ENCODE results near the gene FARP1.

Gene FARP1

DNA sequence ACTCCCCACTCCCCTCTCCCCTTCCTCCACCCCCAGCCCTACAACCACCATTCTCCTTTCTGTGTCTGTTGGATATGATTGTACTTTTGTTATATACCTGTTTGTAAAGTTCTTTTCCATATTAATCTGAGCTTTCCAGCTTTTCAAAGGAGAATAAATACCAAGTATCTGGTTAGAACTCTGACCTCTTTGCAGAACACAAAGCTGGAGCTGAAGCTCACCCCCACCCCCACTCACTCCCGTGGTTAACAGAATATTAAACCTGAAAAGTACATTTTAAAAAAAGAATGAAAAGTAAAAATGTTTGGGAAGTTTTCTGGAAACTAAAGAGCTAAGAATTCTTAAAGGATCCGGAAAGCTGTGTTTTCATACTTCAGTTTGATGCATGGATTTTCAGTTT lies 189.3 kb downstream of the FARP1 start:
- DNase-seq (ENCODE audit: low spot score), result no peak

DNA sequence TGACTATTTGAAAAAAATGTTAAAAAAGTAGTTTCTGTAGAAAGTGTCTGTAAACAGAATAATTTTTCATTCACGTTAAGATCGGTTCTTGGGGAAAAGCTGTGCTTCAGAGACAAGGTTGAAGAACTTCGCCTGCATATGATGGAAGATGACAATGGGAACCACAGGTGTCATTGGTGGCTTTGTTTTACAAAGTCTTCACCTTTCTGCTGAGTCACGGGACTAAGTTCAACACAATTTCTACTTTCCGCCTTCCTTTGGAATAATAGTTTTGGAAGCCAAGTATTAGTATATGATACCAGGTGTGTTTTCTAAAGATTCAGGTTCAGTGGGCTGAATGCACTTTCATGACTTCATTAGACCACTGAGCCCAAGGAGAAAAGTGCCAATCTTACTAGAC lies 189.8 kb downstream of the FARP1 start:
- DNase-seq (ENCODE audit: low spot score), result no peak

DNA sequence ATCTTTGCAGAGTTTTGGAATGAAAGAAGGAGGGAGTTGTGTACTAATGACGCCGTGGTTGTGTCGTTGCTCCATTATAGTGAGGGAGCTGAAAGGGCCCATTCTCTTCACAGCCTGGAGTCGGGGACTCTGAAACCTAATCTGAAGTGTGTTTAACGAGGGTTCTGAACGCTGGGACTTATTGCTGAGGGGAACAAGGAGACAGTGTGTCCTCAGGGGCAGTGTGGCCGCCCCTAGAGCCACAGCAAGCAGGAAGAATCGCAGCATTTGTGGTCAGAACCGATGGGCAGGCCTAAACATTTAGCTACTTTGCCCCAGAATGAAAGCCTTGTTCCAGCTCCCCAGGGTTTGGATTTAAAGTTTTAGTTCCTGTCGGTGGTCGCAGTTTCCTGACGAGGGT lies 190.6 kb downstream of the FARP1 start:
- no peak for DNase-seq (ENCODE audit: low spot score)

DNA sequence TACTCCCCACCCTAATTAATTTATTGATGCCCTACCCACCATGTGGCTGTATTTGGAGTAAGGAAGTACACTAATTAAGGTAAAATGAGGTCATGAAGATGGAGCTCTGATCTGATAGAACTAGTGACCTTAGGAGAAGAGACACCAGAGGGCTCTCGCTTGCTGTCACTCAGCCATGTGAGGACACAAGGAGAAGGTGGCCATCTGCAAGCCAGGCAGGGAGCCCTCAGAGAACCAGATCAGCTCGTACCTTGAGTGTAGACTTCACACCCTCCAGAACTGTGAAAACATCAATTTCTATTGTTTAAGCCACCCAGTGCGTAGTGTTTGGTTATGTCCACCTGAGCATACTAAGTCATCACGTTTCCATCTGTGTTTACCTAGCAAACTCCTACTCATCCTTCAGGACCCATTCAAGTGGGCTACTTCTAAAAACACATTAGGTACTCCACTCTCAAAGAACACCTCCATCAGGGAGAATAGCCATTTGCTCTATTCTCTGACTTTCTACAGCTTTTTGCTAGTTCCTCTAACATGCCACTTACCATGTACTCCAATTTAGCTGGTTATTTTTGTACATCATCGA lies 191.8 kb downstream of the FARP1 start:
- DNase-seq (ENCODE audit: low spot score), result no peak

DNA sequence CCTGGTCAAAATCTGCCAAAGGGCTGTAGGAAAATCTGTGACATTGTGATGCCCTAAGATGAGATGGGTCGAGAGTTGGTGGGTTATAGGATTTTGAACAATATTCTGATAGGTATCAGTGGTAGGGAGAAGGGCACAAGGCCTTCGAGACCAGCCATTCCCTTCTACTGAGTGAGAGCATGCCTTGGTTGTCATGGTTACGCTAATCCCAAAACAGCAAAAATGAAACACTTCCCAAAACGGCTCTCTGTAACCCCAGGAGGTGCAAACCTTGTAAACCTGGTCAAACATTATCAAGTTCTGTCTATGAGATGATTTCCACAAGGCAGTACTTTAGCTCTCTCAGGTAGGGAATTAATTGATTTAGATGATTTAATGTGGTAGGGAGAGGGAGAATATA lies 192.8 kb downstream of the FARP1 start:
- no peak for DNase-seq (ENCODE audit: low spot score)

DNA sequence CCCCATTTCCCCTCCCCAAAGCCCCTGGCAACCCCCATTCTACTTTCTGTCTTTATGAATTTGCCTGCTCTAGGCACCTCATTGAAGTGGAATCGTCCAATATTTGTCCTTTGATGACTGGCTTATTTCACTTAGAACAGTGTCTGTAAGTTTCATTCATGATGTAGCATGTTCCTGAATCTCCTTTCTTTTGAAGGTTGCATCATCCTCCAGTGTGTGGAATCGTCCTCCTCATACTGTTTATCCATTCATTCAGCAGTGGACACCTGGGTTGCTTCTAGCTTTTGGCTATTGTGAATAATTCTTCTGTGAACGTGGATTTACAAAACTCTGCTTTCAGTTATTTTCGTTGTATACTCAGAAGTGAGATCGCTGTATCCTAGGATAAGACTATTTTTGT lies 195.4 kb downstream of the FARP1 start:
- no peak for DNase-seq (ENCODE audit: low spot score)

DNA sequence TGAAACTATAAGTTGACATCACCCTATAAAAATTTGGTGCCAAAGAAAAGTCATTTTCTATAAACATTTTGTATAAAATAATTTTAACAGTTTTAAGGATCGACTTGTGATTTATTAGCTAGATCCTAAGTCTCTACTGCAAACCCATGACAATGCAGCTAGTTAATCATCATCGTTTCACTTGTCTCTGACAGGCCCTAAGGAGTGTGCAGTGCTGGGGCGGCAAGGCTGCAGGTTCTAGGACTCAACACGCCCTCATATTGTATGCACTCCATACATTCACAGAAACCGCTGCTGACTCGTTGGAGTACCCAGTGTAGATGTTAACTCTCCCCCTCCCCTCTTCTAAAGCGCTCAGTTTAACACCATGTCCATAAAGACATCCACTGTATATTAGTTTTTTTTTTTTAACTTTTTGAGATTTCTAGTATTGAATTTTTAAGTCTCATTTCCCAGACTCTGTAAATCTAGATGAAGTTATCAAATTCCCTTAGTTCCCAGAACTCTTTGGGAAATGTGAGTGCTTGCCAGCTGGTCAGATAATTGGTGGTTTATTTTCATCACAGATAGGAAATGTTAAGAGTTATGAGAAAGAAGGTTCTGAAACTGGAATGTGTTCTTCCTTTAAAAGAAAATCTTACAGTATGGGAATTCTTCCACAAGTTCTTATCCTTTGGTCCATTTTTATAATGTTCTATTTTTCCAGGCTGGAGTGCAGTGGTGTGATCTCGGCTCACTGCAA lies 197.0 kb downstream of the FARP1 start:
- no peak for DNase-seq (ENCODE audit: low spot score)

DNA sequence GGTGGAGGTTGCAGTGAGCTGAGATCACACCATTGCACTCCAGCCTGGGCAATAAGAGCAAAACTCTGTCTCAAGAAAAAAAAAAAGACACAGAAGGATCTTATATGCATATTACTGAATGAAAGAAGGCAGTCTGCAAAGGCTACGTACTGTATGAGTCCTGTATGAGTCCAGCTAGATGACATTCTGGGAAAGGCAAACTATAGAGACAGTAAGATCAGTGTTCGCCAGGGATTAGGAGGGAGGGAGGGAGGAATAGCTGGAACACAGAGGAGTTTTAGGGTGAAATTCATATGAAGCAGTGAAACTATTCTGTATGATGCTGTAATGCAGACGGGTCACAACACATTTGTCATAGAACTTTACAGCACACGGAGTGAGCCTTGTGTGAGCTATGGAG lies 200.1 kb downstream of the FARP1 start:
- no peak for DNase-seq (ENCODE audit: low spot score)

DNA sequence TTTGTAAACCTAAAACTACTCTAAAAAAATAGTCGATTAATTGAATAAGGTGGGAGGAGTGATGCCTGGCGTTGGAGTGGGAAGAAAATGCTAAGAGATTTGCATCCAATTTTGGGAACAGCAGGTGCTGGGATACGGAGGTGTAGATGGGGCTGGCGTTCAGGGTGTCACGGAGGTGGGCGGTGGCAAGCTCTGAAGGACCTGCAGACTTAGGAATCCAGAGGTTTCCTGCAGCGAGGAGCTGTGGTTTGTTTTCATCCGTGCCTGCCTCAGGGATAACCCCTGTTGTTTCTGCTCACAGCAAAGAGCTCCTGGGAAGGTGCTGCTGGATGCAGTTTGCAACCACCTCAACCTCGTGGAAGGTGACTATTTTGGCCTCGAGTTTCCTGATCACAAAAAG lies 200.6 kb downstream of the FARP1 start:
- DNase-seq (ENCODE audit: low spot score), result no peak

DNA sequence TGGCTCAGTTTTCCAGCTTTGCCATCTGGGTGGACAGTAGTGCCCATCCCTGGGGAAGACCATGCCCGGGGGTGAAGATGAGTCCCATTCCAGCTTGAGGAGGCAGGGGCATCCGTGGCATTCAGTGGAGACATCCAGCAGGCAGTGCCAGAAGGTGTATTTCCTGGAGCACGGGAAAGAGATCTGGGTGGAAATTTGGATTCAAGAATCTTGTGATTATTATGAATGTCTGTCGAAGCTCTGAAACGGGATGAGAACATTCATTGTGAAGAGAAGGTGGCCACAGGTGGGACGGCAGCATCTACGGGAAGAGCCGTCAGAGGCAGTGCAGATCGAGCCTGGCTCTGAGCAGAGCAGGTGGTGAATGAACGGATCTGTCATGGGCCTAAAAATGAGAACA lies 201.5 kb downstream of the FARP1 start:
- DNase-seq (ENCODE audit: low spot score), result no peak

DNA sequence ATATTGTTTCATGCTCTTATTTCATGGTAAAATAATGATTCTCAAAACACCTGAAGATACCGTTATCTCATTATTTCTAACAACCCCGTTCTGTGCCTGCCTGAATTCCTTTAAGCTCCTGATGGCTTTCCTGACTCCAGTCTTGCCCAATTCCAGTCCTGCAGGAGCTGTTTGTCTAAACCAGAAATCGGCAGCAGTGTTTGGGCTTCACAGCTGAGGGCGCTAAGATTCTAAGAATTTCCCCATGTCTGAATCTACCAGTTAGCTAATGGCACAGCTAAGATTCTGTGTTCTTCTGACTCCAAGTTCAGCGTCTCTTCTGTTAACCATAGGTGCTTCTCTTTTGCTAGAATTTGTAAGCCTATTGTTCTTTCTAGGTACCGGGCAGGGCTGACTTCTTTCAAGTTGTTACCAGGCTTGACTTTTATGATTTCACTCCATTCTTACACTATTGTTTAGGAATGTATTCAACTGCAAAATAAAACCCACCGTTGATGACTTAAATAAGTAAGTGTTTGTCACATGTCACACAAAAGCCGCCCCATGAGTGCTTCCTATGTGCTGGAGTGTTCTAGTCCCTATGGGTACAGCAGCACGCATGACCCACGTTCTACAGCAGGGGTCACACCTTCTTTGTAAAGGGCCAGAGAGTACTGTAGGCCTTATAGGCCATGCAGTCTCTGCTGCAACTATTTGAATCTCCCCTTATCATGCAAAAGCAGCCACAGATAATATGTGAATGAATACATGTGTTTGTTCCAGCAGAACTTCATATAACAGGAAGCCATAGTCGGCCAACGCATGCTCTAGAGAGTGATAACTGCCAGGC lies 202.4 kb downstream of the FARP1 start:
- DNase-seq (ENCODE audit: low spot score), result no peak

DNA sequence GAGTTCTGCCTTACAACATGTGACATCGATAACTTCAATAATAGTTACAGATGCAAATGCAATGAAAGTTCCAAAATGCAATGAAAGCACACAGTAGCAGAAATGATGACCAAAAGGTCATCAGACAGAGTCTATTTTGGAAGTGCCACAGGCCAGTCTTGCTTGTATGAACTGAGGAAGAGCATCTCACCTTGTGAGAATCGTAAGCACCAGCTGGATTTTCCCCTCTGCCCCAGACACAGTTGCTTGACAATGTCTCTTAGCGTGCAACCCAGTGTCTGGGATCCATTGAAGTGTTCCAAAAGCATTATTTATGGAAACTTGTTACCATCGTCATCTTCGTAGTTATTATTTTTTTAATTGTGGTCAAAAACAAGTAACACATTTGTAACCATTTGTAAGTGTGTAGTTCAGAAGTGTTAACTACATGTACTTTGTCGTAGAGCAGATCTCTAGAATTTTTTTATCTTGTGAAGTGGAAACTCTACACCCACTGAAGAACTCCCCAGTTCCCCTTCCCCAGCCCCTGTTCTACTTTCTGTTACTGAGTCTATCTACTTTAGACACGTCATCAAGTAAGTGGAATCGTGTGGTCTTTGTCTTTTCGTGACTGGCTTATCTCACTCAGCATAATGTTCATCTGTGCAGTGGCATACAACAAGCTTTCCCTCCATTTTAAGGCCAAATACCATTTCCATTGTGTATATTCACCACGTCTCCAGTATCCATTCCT lies 204.2 kb downstream of the FARP1 start:
- DNase-seq (ENCODE audit: low spot score), result no peak

DNA sequence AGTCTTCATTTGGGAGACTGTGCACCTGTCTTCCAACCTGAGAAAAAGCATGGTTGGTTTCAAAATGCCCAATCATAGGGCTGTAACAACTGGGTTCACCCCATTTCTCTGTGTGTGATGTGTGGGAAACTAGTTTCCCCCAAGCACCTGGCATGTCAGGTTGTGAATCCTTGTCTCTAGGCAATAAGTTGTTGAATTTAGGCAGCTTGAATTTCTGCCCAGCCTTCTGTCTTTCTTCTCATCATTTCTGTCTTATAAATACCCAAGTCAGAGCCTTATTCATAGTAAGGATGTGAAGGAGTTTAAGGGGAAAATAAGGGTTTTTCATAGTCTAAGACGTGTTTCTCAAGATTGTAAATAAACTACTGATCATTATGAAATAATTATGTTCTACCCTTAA lies 204.9 kb downstream of the FARP1 start:
- DNase-seq (ENCODE audit: low spot score), result no peak

DNA sequence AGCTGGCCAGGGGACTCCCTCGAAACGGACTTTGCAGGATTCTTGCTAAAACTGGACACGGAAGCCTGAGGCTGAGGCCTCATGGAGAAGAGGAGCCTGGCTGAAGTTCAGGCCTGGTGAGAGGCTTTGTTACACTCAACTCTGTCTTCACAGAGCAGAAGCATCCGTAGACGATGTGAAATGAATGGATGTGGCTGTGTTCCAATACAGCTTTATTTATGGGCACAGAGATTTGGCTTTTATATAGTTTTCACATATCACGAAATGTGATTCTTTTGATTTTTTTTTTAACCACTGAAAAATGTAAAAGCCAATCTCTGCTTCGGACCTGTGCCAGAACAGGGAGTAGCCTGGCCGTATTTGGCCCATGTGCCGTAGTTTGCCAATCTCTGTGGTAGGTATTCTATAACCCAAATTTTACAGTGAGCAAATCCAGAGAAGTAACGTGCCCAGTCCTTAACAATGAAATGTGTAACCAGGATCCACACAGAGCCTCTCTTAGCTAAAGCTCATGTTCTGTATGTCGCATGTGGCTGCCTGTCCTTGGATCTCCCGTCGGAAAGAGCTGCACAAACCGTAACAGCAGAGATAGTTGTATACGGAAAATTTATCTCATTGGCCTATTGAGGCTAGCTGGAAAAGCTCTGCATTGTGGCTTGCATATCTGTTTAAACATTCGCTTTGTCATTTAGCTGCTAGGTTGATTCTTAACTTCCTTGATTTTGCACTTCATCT lies 205.7 kb downstream of the FARP1 start:
- DNase-seq (ENCODE audit: low spot score), result peak; percentile 28

DNA sequence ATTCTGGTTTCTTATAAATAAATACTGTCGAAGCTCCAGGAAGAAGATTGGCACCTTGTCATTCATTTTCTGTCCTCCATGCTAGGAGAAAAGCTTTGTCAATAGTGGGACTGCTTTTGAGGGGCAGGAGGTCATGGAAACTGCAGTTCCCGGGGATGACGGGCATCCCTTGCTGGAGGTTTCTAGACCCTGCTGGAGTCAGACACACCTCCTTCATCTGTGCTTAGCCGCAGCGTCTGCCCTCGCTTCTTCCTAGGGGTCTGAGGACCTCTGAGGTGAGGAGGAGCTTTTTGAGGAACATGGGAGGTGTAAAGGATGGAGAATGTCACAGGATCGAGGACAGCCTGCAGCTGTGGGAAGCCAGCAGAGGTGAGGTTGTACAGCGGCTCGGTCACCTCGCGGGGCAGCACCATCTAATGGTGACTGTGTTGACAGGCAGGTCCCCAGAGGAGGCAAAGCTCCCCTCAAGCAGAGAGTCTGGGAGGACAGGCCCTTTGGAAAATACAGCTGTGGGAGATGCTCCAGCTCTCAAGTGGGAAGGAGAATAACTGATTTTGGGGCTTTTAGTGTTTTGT lies 206.9 kb downstream of the FARP1 start:
- peak; percentile 8 for DNase-seq (ENCODE audit: low spot score)

DNA sequence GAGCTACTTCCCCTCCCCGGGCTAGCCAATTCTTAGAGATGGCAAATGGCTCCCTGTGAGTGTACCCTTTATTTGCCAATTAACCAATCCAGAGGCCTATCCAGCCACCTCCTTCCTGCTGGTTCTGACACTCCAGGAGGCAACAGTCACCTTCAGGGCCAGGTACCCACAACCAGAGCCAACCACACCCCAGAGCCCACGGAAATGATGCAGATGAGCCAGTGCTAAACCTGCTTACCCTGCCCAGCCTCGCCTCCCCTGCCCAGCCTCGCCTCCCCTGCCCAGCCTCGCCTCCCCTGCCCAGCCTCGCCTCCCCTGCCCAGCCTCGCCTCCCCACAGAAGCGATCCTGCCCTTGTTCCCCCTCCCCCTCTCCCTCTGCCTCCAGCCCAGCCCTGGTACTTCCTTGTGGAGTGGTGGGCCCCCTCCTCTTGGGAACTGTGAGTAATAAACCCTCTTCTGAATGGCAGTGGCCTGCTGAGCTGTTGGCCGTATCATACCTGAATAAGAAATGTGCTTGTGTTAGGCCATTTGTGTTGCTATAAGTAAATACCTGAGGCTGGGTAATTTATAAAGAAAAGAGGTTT lies 207.9 kb downstream of the FARP1 start:
- no peak for DNase-seq (ENCODE audit: low spot score)

DNA sequence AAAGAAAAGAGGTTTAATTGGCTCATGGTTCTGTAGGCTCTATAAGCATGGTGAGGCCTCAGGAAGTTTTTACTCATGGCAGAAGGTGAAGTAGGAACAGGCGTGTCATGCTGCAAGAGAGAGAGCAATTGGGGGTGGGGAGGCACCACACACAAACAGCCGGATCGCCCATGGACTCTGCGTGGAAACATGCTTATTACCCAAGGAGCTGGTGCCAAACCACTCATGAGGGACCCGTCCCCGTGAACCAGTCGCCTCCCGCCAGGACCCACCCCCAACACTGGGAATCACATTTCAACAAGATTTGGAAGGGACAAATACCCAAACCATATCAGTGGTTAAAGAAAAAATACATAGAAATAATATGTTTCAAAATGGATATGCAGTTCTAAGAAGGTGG lies 208.7 kb downstream of the FARP1 start:
- DNase-seq (ENCODE audit: low spot score), result no peak

DNA sequence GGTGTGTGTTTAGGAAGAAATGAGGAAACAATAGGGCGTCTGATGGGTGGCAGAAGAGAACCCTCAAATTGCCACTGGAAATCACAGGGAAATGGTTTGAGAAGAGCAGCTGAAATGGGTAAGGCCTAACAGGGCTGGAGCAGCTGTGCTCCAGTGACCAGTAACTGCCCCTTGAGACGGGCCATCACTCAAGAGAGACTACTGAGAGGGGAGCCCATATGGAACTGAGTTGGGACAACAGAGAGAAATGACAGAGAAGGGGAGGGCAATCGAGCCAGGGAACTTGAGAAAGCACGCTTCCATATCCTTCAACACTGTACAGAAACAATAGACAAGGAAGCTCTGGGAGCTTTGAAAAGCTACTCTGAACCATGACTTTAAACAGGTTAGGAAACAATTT lies 209.3 kb downstream of the FARP1 start:
- DNase-seq (ENCODE audit: low spot score), result no peak

DNA sequence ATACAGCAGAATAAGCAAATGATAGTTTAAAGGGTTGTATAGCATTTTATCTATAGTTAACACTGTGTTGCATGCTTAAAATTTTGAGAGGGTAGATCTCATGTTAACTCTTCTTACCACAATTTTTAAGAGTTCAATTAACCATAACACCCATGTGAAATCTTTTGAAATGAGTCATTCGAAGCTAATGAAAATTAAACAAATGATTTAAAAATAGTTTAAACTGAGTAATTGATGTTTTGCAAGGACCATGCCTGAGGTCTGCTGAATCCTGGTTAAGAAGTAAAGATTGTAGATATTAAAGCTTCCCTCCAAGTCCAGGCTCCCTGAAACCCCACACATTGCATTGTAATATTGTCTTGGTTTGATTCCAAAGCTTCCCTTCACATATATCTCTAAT lies 210.9 kb downstream of the FARP1 start:
- DNase-seq (ENCODE audit: low spot score), result no peak

DNA sequence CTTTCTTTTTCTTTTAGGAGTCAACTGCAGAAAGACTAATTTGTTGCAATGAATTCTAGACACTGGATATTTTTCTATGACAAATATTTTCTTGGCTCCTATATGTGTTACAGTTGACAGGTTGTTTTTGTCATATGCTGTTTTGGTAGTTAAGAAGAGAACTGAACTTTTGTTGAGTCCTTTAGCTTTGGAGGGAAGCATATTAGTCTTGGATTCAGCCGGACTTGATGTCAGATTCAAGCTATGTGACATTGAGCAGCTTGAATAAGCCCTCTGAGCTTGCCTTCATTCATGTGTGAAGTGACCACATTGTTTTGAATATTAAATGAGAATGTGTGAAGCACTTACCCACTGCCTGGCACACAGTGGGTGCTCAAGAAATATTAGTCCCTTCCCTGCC lies 216.0 kb downstream of the FARP1 start:
- no peak for DNase-seq (ENCODE audit: low spot score)

DNA sequence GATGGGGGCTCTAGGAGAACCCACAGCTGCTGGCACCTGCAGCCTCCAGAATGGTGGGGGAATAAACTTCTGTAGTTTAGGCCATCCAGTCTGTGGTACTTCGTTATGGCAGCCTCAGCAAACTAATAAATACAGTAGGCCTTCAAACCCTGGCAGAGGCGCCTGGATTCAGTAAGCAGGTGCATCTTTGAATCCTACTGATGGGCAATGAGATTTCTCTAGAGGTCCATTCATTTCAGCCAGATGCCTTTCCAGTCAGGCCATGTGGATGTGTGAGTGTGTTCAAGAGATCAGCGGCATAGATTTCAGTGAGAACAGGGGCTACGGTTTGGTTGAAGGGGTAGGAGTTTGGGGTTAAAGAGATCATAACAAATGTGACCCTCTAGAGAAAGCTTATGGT lies 217.7 kb downstream of the FARP1 start:
- no peak for DNase-seq (ENCODE audit: low spot score)

Measured in cerebellar cortex (tissue), 1 donor.